GM12878 (cell line): ENCODE results near the gene ITM2C. TPM values are rescaled to one million over a fixed set of nuclear protein-coding genes. Genes with fewer than 3 reads are reported as not detected.

Experiments used
- CEBPZ ChIP-seq: fragments of 150-350 bp; IDR thresholded peaks from 2 replicates; pipeline ENCODE4 v1.6.1; 2016; ENCODE audit warnings: low read depth, low read length
- EP300 ChIP-seq, 2 experiments: fragments of 150-350 bp in 1 of 2; IDR thresholded peaks; 2 replicates each; pipeline ENCODE4 v1.6.1; 2011 to 2012; ENCODE audit warnings: low read depth in 2 of 2, low read length in 2 of 2, borderline replicate concordance in 1 of 2, improper control_type of control experiment in 1 of 2, inconsistent platforms in 1 of 2; ENCODE audit not compliant: control insufficient read depth in 1 of 2
- FOXM1 ChIP-seq: IDR thresholded peaks from 2 replicates; pipeline ENCODE4 v1.6.1; 2012; ENCODE audit warnings: low read depth, mild to moderate bottlenecking, inconsistent platforms, low read length, moderate library complexity
- GABPA ChIP-seq: IDR thresholded peaks from 2 replicates; pipeline ENCODE4 v1.6.1; 2014; ENCODE audit warnings: antibody characterized with exemption, low read depth, mild to moderate bottlenecking, inconsistent platforms
- IKZF2 ChIP-seq, 2 experiments: fragments of 450-650 bp; IDR thresholded peaks; 2 replicates each; pipeline ENCODE4 v1.6.1; 2017; ENCODE audit warnings: mild to moderate bottlenecking in 2 of 2, moderate library complexity in 2 of 2
- MYB ChIP-seq: fragments of 150-350 bp; IDR thresholded peaks from 2 replicates; pipeline ENCODE4 v1.6.1; 2014; ENCODE audit warnings: mild to moderate bottlenecking, low read depth, low read length, borderline replicate concordance
- NFIC ChIP-seq: IDR thresholded peaks from 2 replicates; pipeline ENCODE4 v1.6.1; 2012; ENCODE audit warnings: low read depth, mild to moderate bottlenecking, inconsistent platforms, low read length, moderate library complexity
- PAX5 ChIP-seq: IDR thresholded peaks from 2 replicates; pipeline ENCODE4 v1.6.1; 2011; ENCODE audit warnings: low read depth, low read length, borderline replicate concordance
- PBX3 ChIP-seq: IDR thresholded peaks from 2 replicates; pipeline ENCODE4 v1.6.1; 2011; ENCODE audit warnings: mild to moderate bottlenecking, low read depth, low read length, moderate library complexity; ENCODE audit not compliant: insufficient replicate concordance
- POLR2AphosphoS5 ChIP-seq: IDR thresholded peaks from 2 replicates; pipeline ENCODE4 v1.6.1; 2011; ENCODE audit warnings: mild to moderate bottlenecking, low read length, inconsistent platforms
- REST ChIP-seq: IDR thresholded peaks from 2 replicates; pipeline ENCODE4 v1.6.1; 2012; ENCODE audit warnings: mild to moderate bottlenecking, low read depth, low read length
- SREBF1 ChIP-seq: IDR thresholded peaks from 2 replicates; pipeline ENCODE4 v1.6.1; 2012; ENCODE audit warnings: mild to moderate bottlenecking, low read length
- ZNF592 ChIP-seq: fragments of 450-650 bp; IDR thresholded peaks from 2 replicates; pipeline ENCODE4 v1.6.1; 2017; ENCODE audit warnings: mild to moderate bottlenecking, moderate library complexity
- ZZZ3 ChIP-seq: IDR thresholded peaks from 2 replicates; pipeline ENCODE4 v1.6.1; 2011; ENCODE audit warnings: low read depth; ENCODE audit not compliant: control insufficient read depth, insufficient read length
- polyA plus RNA-seq, 11 experiments: library from polyadenylated mRNA; depleted of rRNA in 4 of 11; unstranded in 6 of 11; stranded (reverse) in 5 of 11; fragments of >200 nt; fragmentation: Nextera tagmentation in 4 of 11; fragmentation: Illumina TruSeq in 1 of 11; extraction: Ambion mirVana in 4 of 11; extraction: Trizol in 1 of 11; gene quantifications; 1 replicate in 1 of 11; 2 replicates in 10 of 11; pipeline versions ENCODE4 v1.2.1 to v1.2.3, GENCODE V29; 2011 to 2016; ENCODE audit warnings: inconsistent platforms in 2 of 11, missing spikeins in 2 of 11, low read depth in 1 of 11
- total RNA-seq, 4 experiments: library from RNA; depleted of rRNA in 3 of 4; stranded (reverse); fragments of >200 nt in 3 of 4; fragmentation: Illumina TruSeq in 1 of 4; extraction: Trizol in 1 of 4; gene quantifications; 2 replicates each; pipeline versions ENCODE4 v1.2.1 to v1.2.3, GENCODE V29; 2013 to 2021

Gene ITM2C
- total and polyA plus RNA-seq, 10 of the 15 experiments (the other 5 are each of a cell fraction or from before 2014, with no cell fraction given), result 5.4 to 195 (median 149) TPM

- no peak for TF ChIP-seq PBX3
- no peak for TF ChIP-seq SREBF1
- peak; percentile 59 to 63; a peak in 2 of 4 replicates for TF ChIP-seq IKZF2 (IDR thresholded peaks at IDR 0.05)
- TF ChIP-seq FOXM1, result no peak
- TF ChIP-seq REST, result no peak
- peak in 1 of 2 experiments; percentile 28; a peak in 1 of 4 replicates for TF ChIP-seq EP300 (IDR thresholded peaks at IDR 0.05; ENCODE audit: borderline replicate concordance in 1 of 2, control insufficient read depth in 1 of 2, low read depth in 2 of 2, low read length in 2 of 2)
- TF ChIP-seq POLR2AphosphoS5, result peak; percentile 53
- TF ChIP-seq ZNF592, result no peak
- no peak for TF ChIP-seq GABPA
- TF ChIP-seq MYB, result 0 out of 2 replicates have a peak, but pooled peaks have one; percentile 8
- 0 out of 2 replicates have a peak, but pooled peaks have one; percentile 42 for TF ChIP-seq PAX5
- no peak for TF ChIP-seq CEBPZ
- TF ChIP-seq NFIC, result no peak
- no peak for TF ChIP-seq ZZZ3
These were observed 58.4 kb downstream of the ITM2C start (continued) for GRCh38 chr2:230922951-230923717.
